ENCODE data around the gene GFER. TPM values are rescaled to one million over a fixed set of nuclear protein-coding genes. Genes with fewer than 3 reads are reported as not detected.

GFER gene
- total and polyA plus RNA-seq, 10 of the 15 experiments (the other 5 are each of a cell fraction or from before 2014, with no cell fraction given): 2.4 to 57.7 (median 31.3) TPM

GRCh38 chr16:1976216-1976520 is 7.8 kb upstream of the GFER start:
- RAD21 ChIA-PET (ENCODE audit: unreplicated experiment): no interaction called here
- DNase-seq (ENCODE audit: low read depth, low spot score) (no peak), ATAC-seq (no peak), FAIRE-seq (no peak)
- Histone ChIP-seq H2AFZ (ENCODE audit: control insufficient read depth, low read depth, low read length) (no peak overlapping the region), H3K27ac (ENCODE audit: control insufficient read depth, insufficient read depth) (no peak overlapping the region), H3K4me1 (ENCODE audit: control insufficient read depth, insufficient read depth, low read length) (peaks cover 5% of the 10 kb centered on the region), H3K4me2 (ENCODE audit: control insufficient read depth, insufficient read depth) (no peak overlapping the region), H3K4me3 (no peak overlapping the region), H3K27me3 (replicated peaks in 1 of 2; ENCODE audit: control insufficient read depth in 2 of 2, insufficient read depth in 2 of 2, low read length in 1 of 2) (0 out of 4 replicates have a peak, but pooled peaks cover 0 to 2% of the 10 kb centered on the region in 2 experiments), H3K79me2 (ENCODE audit: control insufficient read depth, insufficient read depth, low read length) (peaks cover 20% of the 10 kb centered on the region), H3K9me3 (replicated peaks; ENCODE audit: control insufficient read depth, insufficient read depth, low read length) (no peaks in the 10 kb centered on the region), H4K20me1 (ENCODE audit: control insufficient read depth, insufficient read depth) (no peaks in the 10 kb centered on the region), H3K9ac (ENCODE audit: control insufficient read depth, insufficient read depth, low read length) (no peak overlapping the region), H3K36me3 (ENCODE audit: control insufficient read depth in 2 of 2, insufficient read depth in 2 of 2, low read length in 1 of 2) (peaks cover 0 to 36% of the 10 kb centered on the region in 2 experiments; a peak in 3 of 4 replicates)
- POLR2A ChIA-PET: no interaction called here
- WGBS (ENCODE audit: insufficient coverage, insufficient replicate concordance, low lambda C conversion rate, missing lambda C conversion rate): 98% methylated on average over 8 of the region's 8 CpGs
- intact Hi-C loops (cut with micrococcal nuclease; ENCODE audit: unreplicated experiment): no loop called here
- in situ Hi-C loops (cut with MboI): no loop called here
- SMC1A ChIA-PET (ENCODE audit: uncharacterized antibody, unreplicated experiment): no interaction called here
- CTCF ChIA-PET: no interaction called here
- BruUV-seq (replicated peaks): no TSS peak
- no peak for TF ChIP-seq SMAD1 (IDR thresholded peaks at IDR 0.05; ENCODE audit: low read depth, partially characterized antibody)
- no peak for TF ChIP-seq FOXK2 (IDR thresholded peaks at IDR 0.05)
- no peak for TF ChIP-seq BCLAF1 (IDR thresholded peaks at IDR 0.05)
- no peak for TF ChIP-seq GABPA (IDR thresholded peaks at IDR 0.05; ENCODE audit: low read depth)
- TF ChIP-seq PAX5 (IDR thresholded peaks at IDR 0.05; ENCODE audit: borderline replicate concordance, low read depth, low read length): no peak
- TF ChIP-seq ZBED1 (IDR thresholded peaks at IDR 0.05; ENCODE audit: borderline replicate concordance): no peak
- no peak for TF ChIP-seq REST (IDR thresholded peaks at IDR 0.05; ENCODE audit: low read depth, low read length)
- TF ChIP-seq RUNX3 (IDR thresholded peaks at IDR 0.05; ENCODE audit: low read length): no peak
- TF ChIP-seq EP300 (IDR thresholded peaks at IDR 0.05; ENCODE audit: borderline replicate concordance in 1 of 2, control insufficient read depth in 1 of 2, low read depth in 2 of 2, low read length in 2 of 2): no peak
- no peak for TF ChIP-seq CHD2 (IDR thresholded peaks at IDR 0.05; ENCODE audit: borderline replicate concordance, low read depth, low read length)
- no peak for TF ChIP-seq RFX5 (IDR thresholded peaks at IDR 0.05; ENCODE audit: low read depth, low read length)
- TF ChIP-seq HDGF (IDR thresholded peaks at IDR 0.05): no peak
- no peak for TF ChIP-seq E4F1 (IDR thresholded peaks at IDR 0.05; ENCODE audit: borderline replicate concordance, partially characterized antibody)
- TF ChIP-seq EED (IDR thresholded peaks at IDR 0.05; ENCODE audit: low read depth): no peak
- no peak for TF ChIP-seq CREB1 (IDR thresholded peaks at IDR 0.05; ENCODE audit: low read depth)
- no peak for TF ChIP-seq CBX3 (IDR thresholded peaks at IDR 0.05; ENCODE audit: borderline replicate concordance, low read depth)
- TF ChIP-seq IRF3 (IDR thresholded peaks at IDR 0.05): no peak
